GM12801 (cell line): ENCODE measurements around the gene MARVELD2.

Experiments
- CTCF ChIP-seq: IDR thresholded peaks from one replicate; pipeline ENCODE4 v1.5.1; 2011; ENCODE audit warnings: control low read depth; ENCODE audit not compliant: insufficient read length; ENCODE audit errors: extremely low read depth

Gene MARVELD2

GRCh38 chr5:69467442-69468225 lies 52.7 kb downstream of the MARVELD2 start:
- TF ChIP-seq CTCF, result no peak

- no peak for TF ChIP-seq CTCF
Observed at GRCh38 chr5:69468631-69469030, 53.7 kb downstream of the MARVELD2 start.

- TF ChIP-seq CTCF, result no peak
Observed at GRCh38 chr5:69477170-69477569, 62.3 kb downstream of the MARVELD2 start.

- no peak for TF ChIP-seq CTCF
Observed at GRCh38 chr5:69484891-69485290, 70.0 kb downstream of the MARVELD2 start.

GRCh38 chr5:69485471-69485870 lies 70.6 kb downstream of the MARVELD2 start:
- no peak for TF ChIP-seq CTCF

GRCh38 chr5:69489246-69489645 lies 74.3 kb downstream of the MARVELD2 start:
- TF ChIP-seq CTCF, result no peak

GRCh38 chr5:69491027-69491426 lies 76.1 kb downstream of the MARVELD2 start:
- no peak for TF ChIP-seq CTCF
